ENCODE results near the gene KAT2A. TPM values are rescaled to one million over a fixed set of nuclear protein-coding genes. Genes with fewer than 3 reads are reported as not detected.

Gene KAT2A
- total and polyA plus RNA-seq, 4 donors, result 18.8 to 56.8 (median 32.7) TPM

DNA sequence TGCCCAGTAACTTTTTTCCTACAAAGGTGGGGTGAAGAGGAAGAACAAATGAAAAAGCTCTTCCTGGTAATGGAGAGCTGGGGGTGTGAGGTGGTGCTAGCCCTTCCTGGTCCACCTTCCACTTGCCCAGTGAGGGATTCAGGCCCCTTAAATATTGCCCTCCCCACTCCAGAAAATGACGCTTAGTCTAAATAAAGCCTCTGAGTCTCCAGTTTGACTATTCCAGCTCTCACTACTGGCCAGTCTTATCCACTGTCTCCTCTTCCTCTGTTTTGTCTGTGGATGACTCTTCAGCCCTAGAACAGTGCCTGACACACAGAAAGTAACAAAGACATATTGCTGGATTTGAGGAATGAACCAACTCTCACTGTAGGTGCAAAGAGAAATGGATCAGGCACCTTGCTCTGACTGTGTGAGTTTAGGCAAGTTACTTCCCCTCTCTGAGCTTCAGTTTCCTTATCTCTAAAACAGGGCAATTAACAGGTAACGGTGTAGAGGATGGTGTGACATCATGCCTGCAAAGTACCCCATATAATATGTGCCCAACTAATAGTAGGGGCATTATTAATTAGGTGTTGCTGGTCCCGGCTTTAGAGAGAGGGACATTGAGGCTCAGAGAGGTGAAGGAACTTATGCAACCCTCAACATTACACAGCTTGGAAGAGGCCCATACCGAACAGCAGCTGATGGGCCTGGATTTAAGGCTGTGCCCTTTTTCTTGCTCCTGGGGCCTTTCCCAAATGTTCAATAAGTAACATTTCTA lies 44.2 kb downstream of the KAT2A start:
- no peak for TF ChIP-seq CTCF (IDR thresholded peaks at IDR 0.05; ENCODE audit: control extremely low read depth, extremely low read depth)
- Histone ChIP-seq H3K4me1 (ENCODE audit: control insufficient read depth in 5 of 5, insufficient read depth in 5 of 5, low read length in 5 of 5) (peaks cover 0 to 3% (median 0%) of the 10 kb centered on the region in 5 donors), H3K27me3 (ENCODE audit: control insufficient read depth in 3 of 3, insufficient read depth in 3 of 3, low read length in 2 of 3) (peaks cover 0 to 11% (median 8%) of the 10 kb centered on the region in 3 donors), H3K9ac (ENCODE audit: insufficient read depth in 1 of 2, low read length in 2 of 2) (no peak overlapping the region), H3K9me3 (ENCODE audit: control insufficient read depth in 4 of 4, insufficient read depth in 3 of 4, low read length in 3 of 4) (no peaks in the 10 kb centered on the region), H3K4me3 (no peak overlapping the region), H3K36me3 (ENCODE audit: control insufficient read depth in 4 of 4, insufficient read depth in 4 of 4, low read length in 4 of 4) (no peaks in the 10 kb centered on the region), H3K27ac (ENCODE audit: low read depth in 1 of 2, low read length in 1 of 2) (no peak overlapping the region)
- no peak for DNase-seq
- no peak for ATAC-seq (ENCODE audit: insufficient read depth, low FRiP score)
- WGBS, 2 donors, result 83 to 89% methylated on average over 4 of the region's 4 CpGs

DNA sequence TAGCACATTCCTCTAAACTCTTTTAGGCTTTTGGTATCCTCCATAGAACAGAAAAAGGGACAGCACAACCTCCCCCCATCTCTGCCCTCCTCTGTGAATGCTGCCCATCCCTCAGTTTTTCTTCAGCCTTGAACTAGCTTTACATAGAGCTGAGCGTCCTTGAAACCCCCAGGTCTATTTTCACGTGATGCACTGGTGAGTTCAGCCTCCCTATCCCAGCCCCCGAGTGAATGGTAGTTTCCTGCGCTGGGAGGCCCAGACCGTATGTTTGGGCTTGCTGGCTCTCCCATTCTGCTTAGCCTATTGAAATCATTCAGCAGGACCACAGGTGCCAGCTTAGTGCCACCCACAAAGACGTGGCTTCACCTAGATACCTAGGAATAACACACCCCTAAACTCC lies 45.4 kb downstream of the KAT2A start:
- 83 to 88% methylated on average over 6 of the region's 6 CpGs for WGBS, 2 donors
- Histone ChIP-seq H3K27ac (ENCODE audit: low read depth in 1 of 2, low read length in 1 of 2) (no peak overlapping the region), H3K4me1 (ENCODE audit: control insufficient read depth in 5 of 5, insufficient read depth in 5 of 5, low read length in 5 of 5) (peaks cover 0 to 4% (median 0%) of the 10 kb centered on the region in 5 donors), H3K36me3 (ENCODE audit: control insufficient read depth in 4 of 4, insufficient read depth in 4 of 4, low read length in 4 of 4) (no peaks in the 10 kb centered on the region), H3K9me3 (ENCODE audit: control insufficient read depth in 4 of 4, insufficient read depth in 3 of 4, low read length in 3 of 4) (no peaks in the 10 kb centered on the region), H3K9ac (ENCODE audit: insufficient read depth in 1 of 2, low read length in 2 of 2) (no peak overlapping the region), H3K4me3 (no peak overlapping the region), H3K27me3 (ENCODE audit: control insufficient read depth in 3 of 3, insufficient read depth in 3 of 3, low read length in 2 of 3) (peaks cover 0 to 15% (median 9%) of the 10 kb centered on the region in 3 donors)
- ATAC-seq (ENCODE audit: insufficient read depth, low FRiP score), result no peak
- TF ChIP-seq CTCF (IDR thresholded peaks at IDR 0.05; ENCODE audit: control extremely low read depth, extremely low read depth), result no peak
- no peak for DNase-seq

DNA sequence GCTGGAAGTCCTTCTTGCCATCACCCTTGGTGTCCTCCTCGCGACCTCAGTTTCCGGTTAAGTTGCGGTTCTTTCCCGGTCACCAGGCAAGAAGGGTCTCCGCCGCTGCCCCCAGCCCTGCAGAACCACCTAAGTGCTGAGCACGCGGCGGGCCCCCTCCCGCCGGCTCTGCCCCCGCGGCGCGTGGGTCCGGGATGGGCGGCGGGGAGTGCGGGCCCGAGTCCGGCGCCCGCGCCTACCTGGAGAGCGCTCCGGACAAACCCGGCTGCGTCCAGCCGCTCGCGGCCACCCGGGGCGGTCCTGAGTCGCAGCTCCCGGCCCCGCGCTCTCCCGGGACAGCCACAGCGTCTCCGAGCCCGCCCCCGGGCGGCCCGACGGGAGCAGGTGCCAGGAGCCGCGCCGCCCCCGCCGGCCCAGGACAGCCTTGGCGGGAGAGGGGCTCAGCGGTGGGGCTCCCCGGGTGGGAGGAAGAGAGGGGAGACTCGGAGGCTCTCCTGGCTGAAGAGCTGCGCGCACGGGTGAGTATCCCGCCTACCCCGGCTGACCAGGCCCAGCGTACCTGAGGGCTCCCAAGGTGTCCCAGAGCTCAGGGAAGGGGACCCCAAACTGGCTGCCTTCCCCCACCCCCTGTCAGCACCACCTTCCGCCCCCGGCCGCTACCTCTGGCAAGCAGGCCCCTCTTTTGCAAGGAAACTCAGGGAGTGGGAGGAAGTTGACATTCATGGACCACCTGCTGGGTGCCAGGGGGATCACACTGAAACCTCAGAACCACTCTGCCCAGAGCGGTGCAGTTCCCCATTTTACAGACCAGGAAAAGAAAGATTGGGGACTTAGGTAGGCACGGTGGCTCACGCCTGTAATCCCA lies 48.6 kb downstream of the KAT2A start:
- ATAC-seq (ENCODE audit: insufficient read depth, low FRiP score) (no peak), DNase-seq (peak in 1 of 3 donors; percentile 19)
- TF ChIP-seq CTCF (IDR thresholded peaks at IDR 0.05; ENCODE audit: control extremely low read depth, extremely low read depth), result no peak
- no peaks in the 10 kb centered on the region for H3K36me3 ChIP-seq (ENCODE audit: control insufficient read depth in 4 of 4, insufficient read depth in 4 of 4, low read length in 4 of 4)
- peaks cover 0 to 15% (median 9%) of the 10 kb centered on the region in 3 donors for H3K27me3 ChIP-seq (ENCODE audit: control insufficient read depth in 3 of 3, insufficient read depth in 3 of 3, low read length in 2 of 3)
- H3K4me1 ChIP-seq (ENCODE audit: control insufficient read depth in 5 of 5, insufficient read depth in 5 of 5, low read length in 5 of 5), result peaks cover 0 to 4% (median 0%) of the 10 kb centered on the region in 5 donors
- WGBS, 2 donors, result 7 to 11% methylated on average over 45 to 67 of the region's 67 CpGs
- H3K9me3 ChIP-seq (ENCODE audit: control insufficient read depth in 4 of 4, insufficient read depth in 3 of 4, low read length in 3 of 4), result no peaks in the 10 kb centered on the region
- H3K27ac ChIP-seq (ENCODE audit: low read depth in 1 of 2, low read length in 1 of 2), result no peak overlapping the region
- H3K9ac ChIP-seq (ENCODE audit: insufficient read depth in 1 of 2, low read length in 2 of 2), result no peak overlapping the region
- peak overlapping the region; percentile 4 for H3K4me3 ChIP-seq

Measured in lung (tissue), 12 donors.